ENCODE data around the gene EFHC1. TPM values are rescaled to one million over a fixed set of nuclear protein-coding genes. Genes with fewer than 3 reads are reported as not detected.

EFHC1 gene
- total and polyA plus RNA-seq, 2 of the 13 experiments (the other 11 are each of a cell fraction or from before 2014, with no cell fraction given), result 23.4 to 29.5 TPM

- TF ChIP-seq ZNF383 (CRISPR knock-in tag; IDR thresholded peaks at IDR 0.05; ENCODE audit: borderline replicate concordance) (peak; percentile 98; the same call in 1 of the 2 replicates), ZNF274 (CRISPR knock-in tag; IDR thresholded peaks at IDR 0.05) (peak; percentile 68; the same call in 1 of the 2 replicates), RBM39 (IDR thresholded peaks at IDR 0.05; ENCODE audit: low read depth, low read length, poor library complexity, severe bottlenecking) (peak; percentile 96), TFDP1 (CRISPR knock-in tag; IDR thresholded peaks at IDR 0.05; ENCODE audit: borderline replicate concordance) (peak; percentile 86; the same call in 1 of the 2 replicates), ZFP62 (CRISPR knock-in tag; IDR thresholded peaks at IDR 0.05) (no peak), RCOR2 (CRISPR knock-in tag; IDR thresholded peaks at IDR 0.05) (no peak), ZNF205 (CRISPR knock-in tag; IDR thresholded peaks at IDR 0.05) (peak; percentile 61; the same call in 1 of the 2 replicates), SP140L (CRISPR knock-in tag; IDR thresholded peaks at IDR 0.05; ENCODE audit: borderline replicate concordance) (no peak), DNMT3B (CRISPR knock-in tag; conservative IDR thresholded peaks at IDR 0.05) (peak; percentile 80; the same call in 1 of the 2 replicates), SNAPC2 (CRISPR knock-in tag; IDR thresholded peaks at IDR 0.05) (no peak; the same call in 1 of the 2 replicates), CEBPB (IDR thresholded peaks at IDR 0.05; ENCODE audit: borderline replicate concordance, low read depth, low read length) (no peak), ZSCAN25 (CRISPR knock-in tag; IDR thresholded peaks at IDR 0.05) (0 out of 2 replicates have a peak, but pooled peaks have one; percentile 45), ETV6 (CRISPR knock-in tag; conservative IDR thresholded peaks at IDR 0.05) (peak; percentile 21; the same call in 1 of the 2 replicates), ZFP36L1 (CRISPR knock-in tag; IDR thresholded peaks at IDR 0.05) (no peak; the same call in 1 of the 2 replicates), PRPF4 (IDR thresholded peaks at IDR 0.05; ENCODE audit: low read depth, low read length, poor library complexity, severe bottlenecking) (no peak), ZNF543 (CRISPR knock-in tag; IDR thresholded peaks at IDR 0.05) (peak; percentile 93; the same call in 1 of the 2 replicates)
- TF ChIP-seq, protein P1, sequence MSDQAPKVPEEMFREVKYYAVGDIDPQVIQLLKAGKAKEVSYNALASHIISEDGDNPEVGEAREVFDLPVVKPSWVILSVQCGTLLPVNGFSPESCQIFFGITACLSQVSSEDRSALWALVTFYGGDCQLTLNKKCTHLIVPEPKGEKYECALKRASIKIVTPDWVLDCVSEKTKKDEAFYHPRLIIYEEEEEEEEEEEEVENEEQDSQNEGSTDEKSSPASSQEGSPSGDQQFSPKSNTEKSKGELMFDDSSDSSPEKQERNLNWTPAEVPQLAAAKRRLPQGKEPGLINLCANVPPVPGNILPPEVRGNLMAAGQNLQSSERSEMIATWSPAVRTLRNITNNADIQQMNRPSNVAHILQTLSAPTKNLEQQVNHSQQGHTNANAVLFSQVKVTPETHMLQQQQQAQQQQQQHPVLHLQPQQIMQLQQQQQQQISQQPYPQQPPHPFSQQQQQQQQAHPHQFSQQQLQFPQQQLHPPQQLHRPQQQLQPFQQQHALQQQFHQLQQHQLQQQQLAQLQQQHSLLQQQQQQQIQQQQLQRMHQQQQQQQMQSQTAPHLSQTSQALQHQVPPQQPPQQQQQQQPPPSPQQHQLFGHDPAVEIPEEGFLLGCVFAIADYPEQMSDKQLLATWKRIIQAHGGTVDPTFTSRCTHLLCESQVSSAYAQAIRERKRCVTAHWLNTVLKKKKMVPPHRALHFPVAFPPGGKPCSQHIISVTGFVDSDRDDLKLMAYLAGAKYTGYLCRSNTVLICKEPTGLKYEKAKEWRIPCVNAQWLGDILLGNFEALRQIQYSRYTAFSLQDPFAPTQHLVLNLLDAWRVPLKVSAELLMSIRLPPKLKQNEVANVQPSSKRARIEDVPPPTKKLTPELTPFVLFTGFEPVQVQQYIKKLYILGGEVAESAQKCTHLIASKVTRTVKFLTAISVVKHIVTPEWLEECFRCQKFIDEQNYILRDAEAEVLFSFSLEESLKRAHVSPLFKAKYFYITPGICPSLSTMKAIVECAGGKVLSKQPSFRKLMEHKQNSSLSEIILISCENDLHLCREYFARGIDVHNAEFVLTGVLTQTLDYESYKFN (CRISPR knock-in tag; conservative IDR thresholded peaks at IDR 0.05), result peak; percentile 63
- TF ChIP-seq, protein P2, sequence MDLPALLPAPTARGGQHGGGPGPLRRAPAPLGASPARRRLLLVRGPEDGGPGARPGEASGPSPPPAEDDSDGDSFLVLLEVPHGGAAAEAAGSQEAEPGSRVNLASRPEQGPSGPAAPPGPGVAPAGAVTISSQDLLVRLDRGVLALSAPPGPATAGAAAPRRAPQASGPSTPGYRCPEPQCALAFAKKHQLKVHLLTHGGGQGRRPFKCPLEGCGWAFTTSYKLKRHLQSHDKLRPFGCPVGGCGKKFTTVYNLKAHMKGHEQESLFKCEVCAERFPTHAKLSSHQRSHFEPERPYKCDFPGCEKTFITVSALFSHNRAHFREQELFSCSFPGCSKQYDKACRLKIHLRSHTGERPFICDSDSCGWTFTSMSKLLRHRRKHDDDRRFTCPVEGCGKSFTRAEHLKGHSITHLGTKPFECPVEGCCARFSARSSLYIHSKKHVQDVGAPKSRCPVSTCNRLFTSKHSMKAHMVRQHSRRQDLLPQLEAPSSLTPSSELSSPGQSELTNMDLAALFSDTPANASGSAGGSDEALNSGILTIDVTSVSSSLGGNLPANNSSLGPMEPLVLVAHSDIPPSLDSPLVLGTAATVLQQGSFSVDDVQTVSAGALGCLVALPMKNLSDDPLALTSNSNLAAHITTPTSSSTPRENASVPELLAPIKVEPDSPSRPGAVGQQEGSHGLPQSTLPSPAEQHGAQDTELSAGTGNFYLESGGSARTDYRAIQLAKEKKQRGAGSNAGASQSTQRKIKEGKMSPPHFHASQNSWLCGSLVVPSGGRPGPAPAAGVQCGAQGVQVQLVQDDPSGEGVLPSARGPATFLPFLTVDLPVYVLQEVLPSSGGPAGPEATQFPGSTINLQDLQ (CRISPR knock-in tag; IDR thresholded peaks at IDR 0.05), result no peak
- TF ChIP-seq, protein P3, sequence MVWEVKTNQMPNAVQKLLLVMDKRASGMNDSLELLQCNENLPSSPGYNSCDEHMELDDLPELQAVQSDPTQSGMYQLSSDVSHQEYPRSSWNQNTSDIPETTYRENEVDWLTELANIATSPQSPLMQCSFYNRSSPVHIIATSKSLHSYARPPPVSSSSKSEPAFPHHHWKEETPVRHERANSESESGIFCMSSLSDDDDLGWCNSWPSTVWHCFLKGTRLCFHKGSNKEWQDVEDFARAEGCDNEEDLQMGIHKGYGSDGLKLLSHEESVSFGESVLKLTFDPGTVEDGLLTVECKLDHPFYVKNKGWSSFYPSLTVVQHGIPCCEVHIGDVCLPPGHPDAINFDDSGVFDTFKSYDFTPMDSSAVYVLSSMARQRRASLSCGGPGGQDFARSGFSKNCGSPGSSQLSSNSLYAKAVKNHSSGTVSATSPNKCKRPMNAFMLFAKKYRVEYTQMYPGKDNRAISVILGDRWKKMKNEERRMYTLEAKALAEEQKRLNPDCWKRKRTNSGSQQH (CRISPR knock-in tag; IDR thresholded peaks at IDR 0.05; ENCODE audit: low read depth), result peak; percentile 62; the same call in 1 of the 2 replicates
Observed at GRCh38 chr6:52419809-52420667, at the start of gene EFHC1 (continued).
